Endodermal cell (in vitro differentiated cells): ENCODE data around the gene CHD6. TPM values are rescaled to one million over a fixed set of nuclear protein-coding genes. Genes with fewer than 3 reads are reported as not detected.

ENCODE experiments used
- DNase-seq: peaks from one replicate; pipeline ENCODE4 v3.0.0-alpha.2; 2017
- H3K27ac ChIP-seq: 2 replicates; pipeline ENCODE4 v1.5.1; 2013; ENCODE audit warnings: mild to moderate bottlenecking, low read depth, low read length, moderate library complexity
- H3K27me3 ChIP-seq: 2 replicates; pipeline ENCODE4 v1.6.1; 2013; ENCODE audit warnings: mild to moderate bottlenecking, low read length, moderate library complexity; ENCODE audit not compliant: insufficient read depth, control insufficient read depth, poor library complexity, severe bottlenecking
- H3K36me3 ChIP-seq: 2 replicates; pipeline ENCODE4 v1.7.0; 2013; ENCODE audit warnings: mild to moderate bottlenecking, low read length, moderate library complexity; ENCODE audit not compliant: control insufficient read depth, insufficient read depth
- H3K4me1 ChIP-seq: one replicate; pipeline ENCODE4 v1.7.0; 2013; ENCODE audit warnings: low read length; ENCODE audit not compliant: control insufficient read depth, insufficient read depth
- H3K4me3 ChIP-seq: 2 replicates; pipeline ENCODE4 v1.5.1; 2013; ENCODE audit warnings: mild to moderate bottlenecking, low read length, moderate library complexity
- H3K9ac ChIP-seq: 2 replicates; pipeline ENCODE4 v1.6.1; 2013; ENCODE audit warnings: mild to moderate bottlenecking, low read length, moderate library complexity; ENCODE audit not compliant: poor library complexity, severe bottlenecking; ENCODE audit errors: extremely low read depth
- H3K9me3 ChIP-seq: 2 replicates; pipeline ENCODE4 v1.6.1; 2013; ENCODE audit warnings: mild to moderate bottlenecking, low read length, moderate library complexity; ENCODE audit not compliant: control insufficient read depth
- H3K27ac Mint-ChIP-seq: 2 replicates; pipeline ENCODE4 v1.8.0; 2020; ENCODE audit warnings: mixed read lengths
- H3K27me3 Mint-ChIP-seq: 2 replicates; pipeline ENCODE4 v1.8.0; 2021; ENCODE audit warnings: mild to moderate bottlenecking, mixed read lengths; ENCODE audit not compliant: insufficient read depth
- H3K36me3 Mint-ChIP-seq: 2 replicates; pipeline ENCODE4 v1.8.0; 2020; ENCODE audit warnings: low read depth, mixed read lengths
- H3K4me1 Mint-ChIP-seq: 2 replicates; pipeline ENCODE4 v1.8.0; 2020; ENCODE audit warnings: mixed read lengths
- H3K4me3 Mint-ChIP-seq: 2 replicates; pipeline ENCODE4 v1.8.0; 2020; ENCODE audit warnings: mild to moderate bottlenecking, moderate library complexity, mixed read lengths
- H3K9me3 Mint-ChIP-seq: 2 replicates; pipeline ENCODE4 v1.8.0; 2020; ENCODE audit warnings: mild to moderate bottlenecking, mixed read lengths
- WGBS, 2 experiments: methylation state at CpG; one replicate each; pipeline versions ENCODE4 v1.1.5 to v1.1.7; 2013; ENCODE audit warnings: missing lambda C conversion rate in 2 of 2, mixed read lengths in 1 of 2; ENCODE audit not compliant: insufficient coverage in 1 of 2, insufficient read length in 1 of 2; 5-methylcytosine and 5-hydroxymethylcytosine counted together
- total RNA-seq, 2 donors: library from RNA; stranded (reverse); fragmentation: NEBNext Ultra II Directional in 1 of 2; extraction: Animal tissue kit (Norgen Biotek cat#: 25700) in 1 of 2; gene quantifications; 2 replicates in 1 of 2; 3 replicates in 1 of 2; pipeline ENCODE4 v1.2.1, GENCODE V29; 2021
- TF ChIP-seq, protein P1 (sequence below): fragments of 200-600 bp; sonication (generic); conservative IDR thresholded peaks from 2 replicates; pipeline ENCODE4 v1.5.0; 2021; ENCODE audit warnings: antibody characterized with exemption, mild to moderate bottlenecking

Gene CHD6
- total RNA-seq, 2 donors from 2014 or later, result 82.5 to 107 TPM

DNA sequence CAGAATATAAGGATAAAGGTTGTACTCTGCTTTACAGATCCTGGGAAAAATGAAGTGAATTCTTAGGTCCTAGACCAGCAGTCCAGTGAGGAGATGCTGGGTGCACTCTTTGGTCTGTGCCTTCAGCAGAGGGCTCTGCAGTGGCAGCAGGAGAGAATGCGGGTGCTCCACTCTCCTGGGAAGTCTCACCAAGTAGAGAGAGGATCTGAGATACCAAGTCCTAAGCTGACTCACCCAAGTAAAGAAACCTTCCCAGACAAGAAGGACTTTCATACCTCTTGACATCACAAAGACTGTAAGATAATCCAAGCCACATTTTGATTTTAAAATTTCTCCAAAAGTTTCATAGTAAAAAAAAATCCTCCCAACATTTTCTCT, 134.6 kb downstream of the CHD6 start:
- Histone ChIP-seq H3K9ac (no peak overlapping the region), H3K4me1 (no peaks in the 10 kb centered on the region), H3K27ac (no peak overlapping the region), H3K36me3 (peaks cover 83% of the 10 kb centered on the region), H3K4me3 (no peak overlapping the region), H3K27me3 (no peaks in the 10 kb centered on the region), H3K9me3 (no peaks in the 10 kb centered on the region)
- Mint-ChIP-seq H3K36me3 (peaks cover 65% of the 10 kb centered on the region), H3K27ac (peak overlapping the region; percentile 50), H3K9me3 (no peaks in the 10 kb centered on the region), H3K4me3 (no peak overlapping the region), H3K4me1 (peaks cover 9% of the 10 kb centered on the region), H3K27me3 (no peaks in the 10 kb centered on the region)
- DNase-seq, result no peak
- WGBS, 2 experiments, result 94% methylated on average over 1 of the region's 1 CpG; no CpG with 5 or more reads in 1 of the 2 experiments
- TF ChIP-seq, protein P1, sequence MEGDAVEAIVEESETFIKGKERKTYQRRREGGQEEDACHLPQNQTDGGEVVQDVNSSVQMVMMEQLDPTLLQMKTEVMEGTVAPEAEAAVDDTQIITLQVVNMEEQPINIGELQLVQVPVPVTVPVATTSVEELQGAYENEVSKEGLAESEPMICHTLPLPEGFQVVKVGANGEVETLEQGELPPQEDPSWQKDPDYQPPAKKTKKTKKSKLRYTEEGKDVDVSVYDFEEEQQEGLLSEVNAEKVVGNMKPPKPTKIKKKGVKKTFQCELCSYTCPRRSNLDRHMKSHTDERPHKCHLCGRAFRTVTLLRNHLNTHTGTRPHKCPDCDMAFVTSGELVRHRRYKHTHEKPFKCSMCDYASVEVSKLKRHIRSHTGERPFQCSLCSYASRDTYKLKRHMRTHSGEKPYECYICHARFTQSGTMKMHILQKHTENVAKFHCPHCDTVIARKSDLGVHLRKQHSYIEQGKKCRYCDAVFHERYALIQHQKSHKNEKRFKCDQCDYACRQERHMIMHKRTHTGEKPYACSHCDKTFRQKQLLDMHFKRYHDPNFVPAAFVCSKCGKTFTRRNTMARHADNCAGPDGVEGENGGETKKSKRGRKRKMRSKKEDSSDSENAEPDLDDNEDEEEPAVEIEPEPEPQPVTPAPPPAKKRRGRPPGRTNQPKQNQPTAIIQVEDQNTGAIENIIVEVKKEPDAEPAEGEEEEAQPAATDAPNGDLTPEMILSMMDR, result no peak

DNA sequence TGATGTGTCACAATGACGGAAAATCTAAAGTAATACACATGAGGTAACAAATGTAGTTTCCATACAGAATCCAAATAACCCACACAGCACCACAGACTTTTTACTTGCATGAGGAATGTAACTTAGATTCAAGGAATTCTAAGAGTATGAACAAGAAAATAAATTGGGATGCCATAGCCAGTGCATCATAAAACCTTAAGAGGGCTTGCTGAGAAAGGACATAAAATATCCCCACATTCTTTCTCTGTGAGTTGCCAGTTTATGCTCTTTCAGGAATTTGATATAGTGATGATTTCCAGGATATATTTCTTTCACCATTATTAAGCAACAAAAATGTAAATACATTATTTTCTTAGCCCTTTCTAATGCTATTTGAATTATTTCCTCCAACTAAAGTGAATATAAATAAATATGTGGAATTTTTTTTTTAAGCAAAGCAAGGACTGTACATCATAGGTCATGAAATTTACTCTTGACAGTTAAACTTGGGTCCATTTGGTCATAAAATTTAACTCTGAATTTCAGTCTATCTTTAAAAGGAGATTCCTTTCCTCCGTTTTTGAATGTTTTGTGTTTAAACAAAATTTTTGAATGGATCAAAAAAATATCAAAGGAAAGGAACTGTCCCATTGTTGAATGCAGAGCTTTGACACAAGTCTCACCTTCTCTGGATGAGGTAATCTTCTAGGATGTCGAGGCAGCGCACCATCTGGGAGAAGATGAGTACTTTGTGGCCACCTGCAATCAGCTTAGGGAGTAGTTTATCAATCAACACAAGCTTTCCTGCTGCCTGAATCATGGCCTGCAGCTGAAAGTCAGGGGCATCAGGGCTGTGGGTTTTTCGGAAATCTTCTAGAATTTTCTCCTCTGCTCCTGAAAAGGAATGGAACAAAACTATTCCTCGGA, 135.3 kb downstream of the CHD6 start:
- Histone ChIP-seq H3K36me3 (peaks cover 77% of the 10 kb centered on the region), H3K9ac (no peak overlapping the region), H3K4me3 (no peak overlapping the region), H3K27ac (no peak overlapping the region), H3K27me3 (no peaks in the 10 kb centered on the region), H3K9me3 (no peaks in the 10 kb centered on the region), H3K4me1 (no peaks in the 10 kb centered on the region)
- H3K27ac Mint-ChIP-seq, result peak overlapping the region; percentile 50
- no peak for DNase-seq
- no peak overlapping the region for H3K4me3 Mint-ChIP-seq
- 92 to 95% methylated on average over 3 to 6 of the region's 6 CpGs for WGBS, 2 experiments
- H3K9me3 Mint-ChIP-seq, result no peaks in the 10 kb centered on the region
- H3K36me3 Mint-ChIP-seq, result peaks cover 59% of the 10 kb centered on the region
- peaks cover 16% of the 10 kb centered on the region for H3K4me1 Mint-ChIP-seq
- no peaks in the 10 kb centered on the region for H3K27me3 Mint-ChIP-seq
- TF ChIP-seq, protein P1, result no peak

DNA sequence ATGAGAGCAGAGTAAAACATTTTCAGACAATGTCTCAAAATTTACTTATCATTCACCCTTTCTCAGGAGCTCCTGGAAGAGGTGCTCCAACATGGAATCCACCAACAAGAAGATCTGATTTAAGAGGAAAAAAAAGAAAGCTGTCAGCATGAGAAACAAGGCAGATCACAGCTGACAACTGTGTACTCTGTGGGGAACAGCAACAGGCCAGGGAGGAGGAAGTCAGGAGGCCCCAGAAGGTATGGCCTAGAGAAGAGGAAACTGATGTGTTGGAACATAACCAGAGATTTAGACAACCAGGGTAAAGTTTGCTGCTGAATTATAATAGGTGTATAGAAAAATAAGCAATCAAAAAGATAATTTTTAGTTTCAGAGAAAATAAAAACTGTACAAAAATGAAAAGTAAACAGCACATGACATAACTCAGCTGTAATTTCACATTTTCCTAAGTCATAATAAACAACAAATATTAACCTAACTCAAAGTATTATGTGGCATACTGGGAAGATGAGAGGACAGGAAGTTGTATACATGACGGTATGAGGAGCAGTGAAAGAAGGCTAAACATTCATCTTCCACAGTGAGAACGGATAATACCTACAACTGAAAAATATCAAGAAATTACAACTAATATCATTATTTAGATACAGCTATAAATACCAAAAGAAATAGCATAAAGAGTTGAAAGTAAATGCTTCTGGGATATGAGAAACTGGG, 138.0 kb downstream of the CHD6 start:
- no peaks in the 10 kb centered on the region for H3K27me3 Mint-ChIP-seq
- H3K9me3 Mint-ChIP-seq, result no peaks in the 10 kb centered on the region
- no peaks in the 10 kb centered on the region for H3K9me3 ChIP-seq
- TF ChIP-seq, protein P1, result no peak
- H3K4me1 ChIP-seq, result no peaks in the 10 kb centered on the region
- no peak overlapping the region for H3K27ac Mint-ChIP-seq
- no peak overlapping the region for H3K27ac ChIP-seq
- no peaks in the 10 kb centered on the region for H3K27me3 ChIP-seq
- H3K36me3 Mint-ChIP-seq, result peaks cover 44% of the 10 kb centered on the region
- DNase-seq, result no peak
- H3K4me3 Mint-ChIP-seq, result no peak overlapping the region
- WGBS, 2 experiments, result no CpG with 5 or more reads among the region's 2 CpGs
- peaks cover 54% of the 10 kb centered on the region for H3K36me3 ChIP-seq
- H3K4me3 ChIP-seq, result no peak overlapping the region
- no peak overlapping the region for H3K9ac ChIP-seq
- peaks cover 18% of the 10 kb centered on the region for H3K4me1 Mint-ChIP-seq
